Suprapubic skin (tissue), 4 donors: ENCODE results near the gene MMP13. TPM values are rescaled to one million over a fixed set of nuclear protein-coding genes. Genes with fewer than 3 reads are reported as not detected.

Experiments used
- DNase-seq, 2 donors: peaks; one replicate each; pipeline ENCODE4 v3.0.0-alpha.2; 2019; ENCODE audit warnings: low spot score in 2 of 2
- H3K27ac ChIP-seq: fragments of 200-600 bp; sonication (generic); one replicate; pipeline ENCODE4 v1.5.1; 2019
- H3K27me3 ChIP-seq: fragments of 200-600 bp; sonication (generic); one replicate; pipeline ENCODE4 v1.5.1; 2019
- H3K36me3 ChIP-seq: fragments of 200-600 bp; sonication (generic); one replicate; pipeline ENCODE4 v1.5.1; 2019
- H3K4me1 ChIP-seq: fragments of 200-600 bp; sonication (generic); one replicate; pipeline ENCODE4 v1.5.1; 2019
- H3K4me3 ChIP-seq: fragments of 200-600 bp; sonication (generic); one replicate; pipeline ENCODE4 v1.5.1; 2019; ENCODE audit warnings: mild to moderate bottlenecking
- H3K9me3 ChIP-seq: fragments of 200-600 bp; sonication (generic); one replicate; pipeline ENCODE4 v1.5.1; 2019
- EP300 ChIP-seq: sonication (generic); formaldehyde crosslinking; IDR thresholded peaks from one replicate; pipeline ENCODE4 v1.6.1; 2017; ENCODE audit warnings: antibody characterized with exemption
- POLR2A ChIP-seq, 2 donors: fragments of 450-650 bp; IDR thresholded peaks; one replicate each; pipeline ENCODE4 v1.6.1; 2017; ENCODE audit warnings: antibody characterized with exemption in 2 of 2, mild to moderate bottlenecking in 2 of 2, moderate library complexity in 2 of 2
- POLR2AphosphoS5 ChIP-seq, 3 donors: sonication (generic); formaldehyde crosslinking; IDR thresholded peaks; one replicate each; pipeline ENCODE4 v1.6.1; 2017; ENCODE audit warnings: antibody characterized with exemption in 3 of 3
- WGBS: methylation state at CpG from one replicate; pipeline ENCODE4 v1.1.5; 2018; 5-methylcytosine and 5-hydroxymethylcytosine counted together
- total RNA-seq, 4 donors: library from RNA; depleted of rRNA; stranded (reverse); fragments of >200 nt; gene quantifications; one replicate each; pipeline ENCODE4 v1.1.0, GENCODE V29; 2016
- TF ChIP-seq, protein P1 (sequence below), 2 donors: fragments of 200-600 bp in 1 of 2; fragments of 450-650 bp in 1 of 2; sonication (generic) in 1 of 2; IDR thresholded peaks; one replicate each; pipeline ENCODE4 v1.5.1; 2016 to 2019; ENCODE audit warnings: antibody characterized with exemption in 2 of 2, mild to moderate bottlenecking in 1 of 2, moderate library complexity in 1 of 2

MMP13 gene
- total RNA-seq, 4 donors from 2014 or later: 0.72 to 3.3 TPM; not detected in 2

DNA sequence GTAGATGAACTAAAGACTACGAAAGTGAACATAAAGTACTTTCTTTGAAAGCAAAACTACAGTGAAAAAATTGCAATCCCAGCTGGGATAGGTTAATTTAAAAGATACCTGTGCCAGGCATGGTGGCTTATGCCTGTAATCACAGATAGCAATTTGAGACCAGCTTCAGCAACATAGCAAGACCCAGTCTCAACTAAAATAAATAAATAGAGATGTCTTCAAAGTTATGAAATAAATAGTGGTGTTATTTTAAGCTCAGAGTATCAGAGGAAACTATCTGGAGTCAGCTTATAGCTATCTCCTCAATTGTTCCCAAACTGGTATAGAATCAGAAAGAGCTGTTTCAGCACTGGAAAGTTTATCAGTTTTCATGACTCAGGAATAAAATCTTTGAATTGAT is 17.3 kb upstream of the MMP13 start:
- Histone ChIP-seq H3K27ac (no peak overlapping the region), H3K36me3 (no peaks in the 10 kb centered on the region), H3K27me3 (no peaks in the 10 kb centered on the region), H3K9me3 (no peaks in the 10 kb centered on the region), H3K4me3 (no peak overlapping the region), H3K4me1 (peaks cover 3% of the 10 kb centered on the region)
- TF ChIP-seq, protein P1, sequence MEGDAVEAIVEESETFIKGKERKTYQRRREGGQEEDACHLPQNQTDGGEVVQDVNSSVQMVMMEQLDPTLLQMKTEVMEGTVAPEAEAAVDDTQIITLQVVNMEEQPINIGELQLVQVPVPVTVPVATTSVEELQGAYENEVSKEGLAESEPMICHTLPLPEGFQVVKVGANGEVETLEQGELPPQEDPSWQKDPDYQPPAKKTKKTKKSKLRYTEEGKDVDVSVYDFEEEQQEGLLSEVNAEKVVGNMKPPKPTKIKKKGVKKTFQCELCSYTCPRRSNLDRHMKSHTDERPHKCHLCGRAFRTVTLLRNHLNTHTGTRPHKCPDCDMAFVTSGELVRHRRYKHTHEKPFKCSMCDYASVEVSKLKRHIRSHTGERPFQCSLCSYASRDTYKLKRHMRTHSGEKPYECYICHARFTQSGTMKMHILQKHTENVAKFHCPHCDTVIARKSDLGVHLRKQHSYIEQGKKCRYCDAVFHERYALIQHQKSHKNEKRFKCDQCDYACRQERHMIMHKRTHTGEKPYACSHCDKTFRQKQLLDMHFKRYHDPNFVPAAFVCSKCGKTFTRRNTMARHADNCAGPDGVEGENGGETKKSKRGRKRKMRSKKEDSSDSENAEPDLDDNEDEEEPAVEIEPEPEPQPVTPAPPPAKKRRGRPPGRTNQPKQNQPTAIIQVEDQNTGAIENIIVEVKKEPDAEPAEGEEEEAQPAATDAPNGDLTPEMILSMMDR (IDR thresholded peaks at IDR 0.05): no peak
- no peak for TF ChIP-seq POLR2AphosphoS5 (IDR thresholded peaks at IDR 0.05)
- no peak for TF ChIP-seq EP300
- TF ChIP-seq POLR2A (IDR thresholded peaks at IDR 0.05): no peak
- 91% methylated on average over 1 of the region's 1 CpG for WGBS
- DNase-seq: no peak

DNA sequence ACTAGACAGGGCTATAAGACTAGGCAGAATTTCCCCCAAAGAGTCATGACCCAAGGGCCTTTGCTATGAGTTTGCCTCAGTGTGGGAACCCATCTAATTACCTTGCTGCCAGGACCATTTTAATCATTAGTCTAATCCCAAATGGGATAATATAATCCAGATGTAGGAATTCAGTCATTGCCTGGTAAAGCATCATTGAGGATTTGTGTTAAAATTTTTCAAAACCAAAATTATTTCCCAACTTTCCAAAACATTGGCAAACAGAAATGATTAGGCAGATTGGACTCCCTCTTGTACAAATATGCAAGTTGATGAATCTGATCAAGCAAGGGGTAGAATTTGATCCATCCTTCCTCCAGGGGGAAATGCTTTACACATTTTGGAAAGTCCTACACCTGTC is 16.2 kb upstream of the MMP13 start:
- Histone ChIP-seq H3K36me3 (no peaks in the 10 kb centered on the region), H3K9me3 (no peaks in the 10 kb centered on the region), H3K4me1 (peaks cover 3% of the 10 kb centered on the region), H3K27ac (no peak overlapping the region), H3K27me3 (no peaks in the 10 kb centered on the region), H3K4me3 (no peak overlapping the region)
- no peak for DNase-seq
- TF ChIP-seq, protein P1 (IDR thresholded peaks at IDR 0.05): no peak
- no peak for TF ChIP-seq EP300
- TF ChIP-seq POLR2AphosphoS5 (IDR thresholded peaks at IDR 0.05): no peak
- no peak for TF ChIP-seq POLR2A (IDR thresholded peaks at IDR 0.05)

DNA sequence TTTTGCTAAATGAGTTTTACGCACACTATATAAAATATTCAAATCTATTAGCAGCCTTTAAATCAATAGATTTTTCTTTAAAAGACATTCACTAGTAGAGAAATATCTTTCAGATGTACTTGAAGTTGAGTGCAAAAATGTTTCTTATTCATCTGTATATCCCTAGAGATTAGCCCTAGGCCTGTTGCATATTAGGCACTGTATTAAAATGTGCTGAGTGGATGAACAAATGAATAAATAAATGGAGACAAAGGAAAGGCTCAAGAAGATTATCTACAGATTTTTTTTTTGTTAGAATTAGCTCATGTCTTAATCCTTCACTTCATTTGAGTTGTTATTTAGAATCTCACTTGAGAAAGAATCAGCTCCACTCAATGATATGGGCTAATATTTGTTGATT is 12.0 kb upstream of the MMP13 start:
- no peaks in the 10 kb centered on the region for H3K27me3 ChIP-seq
- H3K4me1 ChIP-seq: peaks cover 3% of the 10 kb centered on the region
- no peak overlapping the region for H3K27ac ChIP-seq
- no peaks in the 10 kb centered on the region for H3K9me3 ChIP-seq
- TF ChIP-seq POLR2A (IDR thresholded peaks at IDR 0.05) (no peak), POLR2AphosphoS5 (IDR thresholded peaks at IDR 0.05) (no peak), EP300 (no peak)
- TF ChIP-seq, protein P1 (IDR thresholded peaks at IDR 0.05): no peak
- no peak overlapping the region for H3K4me3 ChIP-seq
- no peak for DNase-seq
- WGBS: 75% methylated on average over 1 of the region's 1 CpG
- no peaks in the 10 kb centered on the region for H3K36me3 ChIP-seq

DNA sequence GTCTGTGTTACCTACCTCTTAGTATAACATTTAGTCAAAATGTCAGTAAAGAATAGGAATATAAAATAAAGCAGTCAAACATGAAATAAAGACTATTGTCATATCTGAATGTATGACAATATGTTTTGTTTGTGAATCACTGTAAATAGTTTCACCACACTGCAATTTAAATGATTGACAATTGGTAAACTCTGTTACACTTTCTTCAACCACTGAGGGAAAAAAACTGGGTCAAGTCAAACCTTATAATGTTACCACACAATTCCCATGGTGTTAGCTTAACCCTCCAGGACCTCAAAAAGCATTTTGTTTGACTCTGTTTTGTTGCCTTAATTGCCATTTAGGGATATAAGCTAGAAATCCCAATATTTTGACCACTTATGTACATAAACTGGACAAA is 10.5 kb upstream of the MMP13 start:
- H3K27me3 ChIP-seq: no peaks in the 10 kb centered on the region
- DNase-seq: no peak
- H3K4me3 ChIP-seq: no peak overlapping the region
- no peak overlapping the region for H3K27ac ChIP-seq
- no peaks in the 10 kb centered on the region for H3K4me1 ChIP-seq
- TF ChIP-seq POLR2AphosphoS5 (IDR thresholded peaks at IDR 0.05) (no peak), POLR2A (IDR thresholded peaks at IDR 0.05) (no peak), EP300 (no peak)
- TF ChIP-seq, protein P1 (IDR thresholded peaks at IDR 0.05): no peak
- H3K9me3 ChIP-seq: no peaks in the 10 kb centered on the region
- H3K36me3 ChIP-seq: no peaks in the 10 kb centered on the region

DNA sequence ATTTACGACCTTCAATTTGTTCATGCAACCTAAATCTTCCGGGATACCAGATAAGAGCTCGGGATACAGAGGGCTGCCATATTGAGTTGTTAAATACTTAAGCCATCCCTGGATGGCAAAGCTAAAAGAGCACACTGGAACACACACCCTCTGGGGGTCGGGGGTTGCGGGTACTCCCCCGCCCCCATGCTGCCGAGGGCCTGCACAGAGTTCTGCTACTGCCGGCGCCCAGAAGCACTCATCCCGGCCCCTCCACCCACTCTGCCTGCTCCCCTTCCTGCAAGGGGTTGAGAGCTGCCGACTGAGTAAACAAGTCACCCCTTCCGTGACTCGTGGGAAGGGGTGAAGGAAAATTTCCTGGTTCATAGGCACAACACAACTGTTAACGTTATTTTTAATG is 9.3 kb upstream of the MMP13 start:
- DNase-seq: no peak
- WGBS: 80% methylated on average over 14 of the region's 14 CpGs
- TF ChIP-seq EP300 (no peak), POLR2AphosphoS5 (IDR thresholded peaks at IDR 0.05) (no peak), POLR2A (IDR thresholded peaks at IDR 0.05) (no peak)
- TF ChIP-seq, protein P1 (IDR thresholded peaks at IDR 0.05): no peak
- Histone ChIP-seq H3K4me3 (no peak overlapping the region), H3K27ac (no peak overlapping the region), H3K27me3 (no peaks in the 10 kb centered on the region), H3K9me3 (no peaks in the 10 kb centered on the region), H3K4me1 (no peaks in the 10 kb centered on the region), H3K36me3 (no peaks in the 10 kb centered on the region)
